ENCODE measurements around the gene SUPT3H. TPM values are rescaled to one million over a fixed set of nuclear protein-coding genes. Genes with fewer than 3 reads are reported as not detected.
"Not testable (repeated sequence)": the region's sequence is repeated elsewhere in the genome, so short reads cannot be mapped to it uniquely, and the experiment has no call there.

The SUPT3H gene
- total RNA-seq, 4 donors from 2014 or later, result 0.80 to 12.7 (median 3.0) TPM

GRCh38 chr6:45148278-45148677 lies 229.5 kb downstream of the SUPT3H start:
- DNase-seq, result no peak
- no peaks in the 10 kb centered on the region for H3K27me3 ChIP-seq
- TF ChIP-seq POLR2AphosphoS5 (IDR thresholded peaks at IDR 0.05) (no peak), CTCF (IDR thresholded peaks at IDR 0.05) (no peak), EP300 (IDR thresholded peaks at IDR 0.05; ENCODE audit: low read depth) (no peak), POLR2A (IDR thresholded peaks at IDR 0.05) (no peak)
- no peak overlapping the region for H3K4me3 ChIP-seq
- H3K27ac ChIP-seq, result no peak overlapping the region
- intact Hi-C loops (cut with DNase I; ENCODE audit: low total_unique reads) (no loop called here), in situ Hi-C loops (cut with MboI; ENCODE audit: low pct_ligation_motif_present in 1 of 4, low pct_unique_long_range_greater_than_20kb in 1 of 4, low sequenced_read_pairs in 3 of 4) (no loop called here)
- no peaks in the 10 kb centered on the region for H3K36me3 ChIP-seq
- 89 to 97% methylated on average over 1 of the region's 1 CpG for WGBS, 2 donors (ENCODE audit: low coverage in 1 of 2)
- H3K9me3 ChIP-seq, result peaks cover 0 to 3% of the 10 kb centered on the region in 2 donors
- no peaks in the 10 kb centered on the region for H3K4me1 ChIP-seq

- DNase-seq; H3K9me3 ChIP-seq; H3K36me3 ChIP-seq; H3K27me3 ChIP-seq; intact Hi-C loops (cut with DNase I; ENCODE audit: low total_unique reads); H3K27ac ChIP-seq; H3K4me1 ChIP-seq; H3K4me3 ChIP-seq; in situ Hi-C loops (cut with MboI; ENCODE audit: low pct_ligation_motif_present in 1 of 4, low pct_unique_long_range_greater_than_20kb in 1 of 4, low sequenced_read_pairs in 3 of 4): not testable (repeated sequence)
- 91 to 94% methylated on average over 3 of the region's 3 CpGs for WGBS, 2 donors (ENCODE audit: low coverage in 1 of 2)
Measured at GRCh38 chr6:45145658-45146057, 232.1 kb downstream of the SUPT3H start.

GRCh38 chr6:45138765-45139164 lies 239.0 kb downstream of the SUPT3H start:
- Histone ChIP-seq H3K4me1 (no peaks in the 10 kb centered on the region), H3K27ac (no peak overlapping the region), H3K36me3 (no peaks in the 10 kb centered on the region), H3K9me3 (peaks cover 11 to 12% of the 10 kb centered on the region in 2 donors), H3K4me3 (no peak overlapping the region), H3K27me3 (no peaks in the 10 kb centered on the region)
- in situ Hi-C loops (cut with MboI; ENCODE audit: low pct_ligation_motif_present in 1 of 4, low pct_unique_long_range_greater_than_20kb in 1 of 4, low sequenced_read_pairs in 3 of 4), result no loop called here
- DNase-seq, result no peak
- TF ChIP-seq POLR2AphosphoS5 (IDR thresholded peaks at IDR 0.05), result no peak
- TF ChIP-seq EP300 (IDR thresholded peaks at IDR 0.05; ENCODE audit: low read depth), result no peak
- no peak for TF ChIP-seq POLR2A (IDR thresholded peaks at IDR 0.05)
- no peak for TF ChIP-seq CTCF (IDR thresholded peaks at IDR 0.05)
- intact Hi-C loops (cut with DNase I; ENCODE audit: low total_unique reads), result no loop called here

GRCh38 chr6:45136495-45136894 lies 241.2 kb downstream of the SUPT3H start:
- in situ Hi-C loops (cut with MboI; ENCODE audit: low pct_ligation_motif_present in 1 of 4, low pct_unique_long_range_greater_than_20kb in 1 of 4, low sequenced_read_pairs in 3 of 4), result no loop called here

GRCh38 chr6:45132658-45133294 lies 245.0 kb downstream of the SUPT3H start:
- WGBS, 2 donors (ENCODE audit: low coverage in 1 of 2), result 43 to 73% methylated on average over 1 of the region's 1 CpG
- in situ Hi-C loops (cut with MboI; ENCODE audit: low pct_ligation_motif_present in 1 of 4, low pct_unique_long_range_greater_than_20kb in 1 of 4, low sequenced_read_pairs in 3 of 4) (no loop called here), intact Hi-C loops (cut with DNase I; ENCODE audit: low total_unique reads) (no loop called here)
- H3K36me3 ChIP-seq, result no peaks in the 10 kb centered on the region
- TF ChIP-seq POLR2A (IDR thresholded peaks at IDR 0.05) (no peak), CTCF (IDR thresholded peaks at IDR 0.05) (no peak), EP300 (IDR thresholded peaks at IDR 0.05; ENCODE audit: low read depth) (no peak), POLR2AphosphoS5 (IDR thresholded peaks at IDR 0.05) (no peak)
- no peaks in the 10 kb centered on the region for H3K27me3 ChIP-seq
- H3K27ac ChIP-seq, result no peak overlapping the region
- DNase-seq, result no peak
- no peaks in the 10 kb centered on the region for H3K4me1 ChIP-seq
- H3K9me3 ChIP-seq, result peaks cover 7 to 11% of the 10 kb centered on the region in 2 donors
- no peak overlapping the region for H3K4me3 ChIP-seq

More at GRCh38 chr6:45136495-45136894, 241.2 kb downstream of the SUPT3H start:
- no peaks in the 10 kb centered on the region for H3K27me3 ChIP-seq
- H3K36me3 ChIP-seq, result no peaks in the 10 kb centered on the region
- DNase-seq, result no peak
- H3K4me1 ChIP-seq, result no peaks in the 10 kb centered on the region
- TF ChIP-seq POLR2A (IDR thresholded peaks at IDR 0.05) (no peak), EP300 (IDR thresholded peaks at IDR 0.05; ENCODE audit: low read depth) (no peak)
- intact Hi-C loops (cut with DNase I; ENCODE audit: low total_unique reads), result no loop called here
- peaks cover 9 to 11% of the 10 kb centered on the region in 2 donors for H3K9me3 ChIP-seq
- no peak overlapping the region for H3K4me3 ChIP-seq
- H3K27ac ChIP-seq, result no peak overlapping the region

Measured in transverse colon (tissue), 4 donors.